Measurements from ENCODE around the gene FAM9B.
"Not testable (repeated sequence)": the region's sequence is repeated elsewhere in the genome, so short reads cannot be mapped to it uniquely, and the experiment has no call there.

- TF ChIP-seq CTCF, POLR2AphosphoS5 (IDR thresholded peaks at IDR 0.05): not testable (repeated sequence)
Observed at GRCh38 chrX:9018332-9018731, 15.6 kb downstream of the FAM9B start.

Data from prostate gland (tissue), 2 donors.